ENCODE measurements around the gene PEDS1.
A peak's percentile ranks its signal among the peaks of the same experiment; 100 is the strongest.

PEDS1 gene

GRCh38 chr20:50130356-50130723, 23.2 kb downstream of the PEDS1 start:
- DNase-seq, result no peak

GRCh38 chr20:50129662-50130355, 23.7 kb downstream of the PEDS1 start:
- DNase-seq, result no peak

- no peak for DNase-seq
These were observed 25.0 kb downstream of the PEDS1 start for GRCh38 chr20:50128520-50128905.

GRCh38 chr20:50127587-50128519, 25.7 kb downstream of the PEDS1 start:
- no peak for DNase-seq

GRCh38 chr20:50126662-50127061, 26.9 kb downstream of the PEDS1 start:
- no peak for DNase-seq

- DNase-seq, result no peak
These were observed 28.2 kb downstream of the PEDS1 start for GRCh38 chr20:50125279-50125678.

- no peak for DNase-seq
These were observed 29.0 kb downstream of the PEDS1 start for GRCh38 chr20:50124496-50124895.

GRCh38 chr20:50123418-50123817, 30.1 kb downstream of the PEDS1 start:
- no peak for DNase-seq

GRCh38 chr20:50122763-50123162, 30.8 kb downstream of the PEDS1 start:
- DNase-seq, result no peak

GRCh38 chr20:50121858-50122271, 31.7 kb downstream of the PEDS1 start:
- DNase-seq, result no peak

- DNase-seq, result peak; percentile 60 to 76
These were observed 32.4 kb downstream of the PEDS1 start for GRCh38 chr20:50120935-50121693.

- no peak for DNase-seq
These were observed 35.3 kb downstream of the PEDS1 start for GRCh38 chr20:50118203-50118602.

GRCh38 chr20:50116368-50116999, 37.0 kb downstream of the PEDS1 start:
- no peak for DNase-seq

- DNase-seq, result peak; percentile 92 to 99
These were observed 37.7 kb downstream of the PEDS1 start for GRCh38 chr20:50115591-50116367.

GRCh38 chr20:50115041-50115512, 38.4 kb downstream of the PEDS1 start:
- DNase-seq, result no peak

- no peak for DNase-seq
These were observed 39.9 kb downstream of the PEDS1 start for GRCh38 chr20:50113420-50114224.

GRCh38 chr20:50112512-50113419, 40.8 kb downstream of the PEDS1 start, which contains the start of gene UBE2V1:
TSS of gene UBE2V1 (minus strand) at chr20:50113150. CDS start at chr20:50113128, 22 bp downstream.
- peak; percentile 76 to 90 for DNase-seq

GRCh38 chr20:50111829-50112495, 41.6 kb downstream of the PEDS1 start:
- no peak for DNase-seq
